ENCODE measurements around the gene TIGAR.

TIGAR gene

DNA sequence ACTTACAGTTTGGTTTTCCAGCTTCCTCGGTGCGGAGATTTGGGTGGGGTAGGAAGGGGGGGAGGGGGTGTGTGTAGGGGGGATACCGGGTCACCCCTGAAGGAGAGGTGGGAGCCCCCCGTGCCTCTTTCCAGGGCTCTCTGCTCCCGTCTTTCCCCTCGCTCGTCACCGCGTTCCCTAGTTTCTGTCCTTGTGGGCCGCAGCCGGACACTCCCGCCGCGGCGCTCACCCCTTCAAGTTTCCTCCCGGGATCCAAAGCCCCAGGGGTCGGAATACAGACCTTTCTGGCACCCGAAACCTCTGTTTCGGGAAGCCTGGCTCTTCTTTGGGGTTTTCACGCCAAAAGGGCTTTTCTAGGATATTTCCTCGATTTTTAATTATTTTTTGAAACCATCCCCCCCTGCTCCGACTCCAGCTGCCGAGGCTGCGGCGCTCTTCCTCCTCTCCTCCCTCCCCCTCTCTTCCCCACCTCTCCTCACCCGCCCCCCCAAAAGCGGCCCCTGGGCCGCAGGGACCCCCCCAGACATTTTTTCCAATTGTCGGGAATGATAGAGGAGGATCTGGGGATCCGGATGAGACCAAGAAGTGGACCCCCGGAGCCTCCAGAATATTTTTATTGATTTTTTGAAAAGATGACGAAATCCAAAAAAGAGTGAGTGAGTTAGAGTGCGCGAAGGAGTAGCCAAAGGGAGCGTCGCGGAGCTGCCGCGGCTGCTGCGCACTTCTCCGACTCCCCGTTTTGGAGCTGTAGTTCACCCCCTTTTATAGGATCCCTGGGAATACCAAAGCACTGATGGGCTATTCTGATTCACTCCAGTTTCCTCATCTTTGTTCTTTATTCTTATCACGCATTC is 45.8 kb upstream of the TIGAR start:
- no peak for ATAC-seq
- TF ChIP-seq ISL1 (CRISPR knock-in tag; IDR thresholded peaks at IDR 0.05) (no peak), CREB5 (CRISPR knock-in tag; IDR thresholded peaks at IDR 0.05; ENCODE audit: low read depth) (no peak), GLIS3 (CRISPR knock-in tag; IDR thresholded peaks at IDR 0.05) (no peak), CSDC2 (CRISPR knock-in tag; IDR thresholded peaks at IDR 0.05) (no peak), ZNF8 (CRISPR knock-in tag; IDR thresholded peaks at IDR 0.05) (no peak), RARB (CRISPR knock-in tag; IDR thresholded peaks at IDR 0.05) (no peak), ZFP30 (CRISPR knock-in tag; IDR thresholded peaks at IDR 0.05) (no peak), ESRRG (CRISPR knock-in tag; IDR thresholded peaks at IDR 0.05) (no peak), TSHZ2 (CRISPR knock-in tag; IDR thresholded peaks at IDR 0.05) (no peak), ARNTL (CRISPR knock-in tag; IDR thresholded peaks at IDR 0.05; ENCODE audit: borderline replicate concordance, low read depth) (no peak), TOX (CRISPR knock-in tag; IDR thresholded peaks at IDR 0.05; ENCODE audit: borderline replicate concordance) (no peak)
- TF ChIP-seq, protein P1, sequence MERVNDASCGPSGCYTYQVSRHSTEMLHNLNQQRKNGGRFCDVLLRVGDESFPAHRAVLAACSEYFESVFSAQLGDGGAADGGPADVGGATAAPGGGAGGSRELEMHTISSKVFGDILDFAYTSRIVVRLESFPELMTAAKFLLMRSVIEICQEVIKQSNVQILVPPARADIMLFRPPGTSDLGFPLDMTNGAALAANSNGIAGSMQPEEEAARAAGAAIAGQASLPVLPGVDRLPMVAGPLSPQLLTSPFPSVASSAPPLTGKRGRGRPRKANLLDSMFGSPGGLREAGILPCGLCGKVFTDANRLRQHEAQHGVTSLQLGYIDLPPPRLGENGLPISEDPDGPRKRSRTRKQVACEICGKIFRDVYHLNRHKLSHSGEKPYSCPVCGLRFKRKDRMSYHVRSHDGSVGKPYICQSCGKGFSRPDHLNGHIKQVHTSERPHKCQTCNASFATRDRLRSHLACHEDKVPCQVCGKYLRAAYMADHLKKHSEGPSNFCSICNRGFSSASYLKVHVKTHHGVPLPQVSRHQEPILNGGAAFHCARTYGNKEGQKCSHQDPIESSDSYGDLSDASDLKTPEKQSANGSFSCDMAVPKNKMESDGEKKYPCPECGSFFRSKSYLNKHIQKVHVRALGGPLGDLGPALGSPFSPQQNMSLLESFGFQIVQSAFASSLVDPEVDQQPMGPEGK (CRISPR knock-in tag; IDR thresholded peaks at IDR 0.05; ENCODE audit: borderline replicate concordance) = no peak

GRCh38 chr12:4275870-4276301 is 45.1 kb upstream of the TIGAR start:
- ATAC-seq = no peak
- no peak for TF ChIP-seq ESRRG (CRISPR knock-in tag; IDR thresholded peaks at IDR 0.05)
- no peak for TF ChIP-seq TOX (CRISPR knock-in tag; IDR thresholded peaks at IDR 0.05; ENCODE audit: borderline replicate concordance)

DNA sequence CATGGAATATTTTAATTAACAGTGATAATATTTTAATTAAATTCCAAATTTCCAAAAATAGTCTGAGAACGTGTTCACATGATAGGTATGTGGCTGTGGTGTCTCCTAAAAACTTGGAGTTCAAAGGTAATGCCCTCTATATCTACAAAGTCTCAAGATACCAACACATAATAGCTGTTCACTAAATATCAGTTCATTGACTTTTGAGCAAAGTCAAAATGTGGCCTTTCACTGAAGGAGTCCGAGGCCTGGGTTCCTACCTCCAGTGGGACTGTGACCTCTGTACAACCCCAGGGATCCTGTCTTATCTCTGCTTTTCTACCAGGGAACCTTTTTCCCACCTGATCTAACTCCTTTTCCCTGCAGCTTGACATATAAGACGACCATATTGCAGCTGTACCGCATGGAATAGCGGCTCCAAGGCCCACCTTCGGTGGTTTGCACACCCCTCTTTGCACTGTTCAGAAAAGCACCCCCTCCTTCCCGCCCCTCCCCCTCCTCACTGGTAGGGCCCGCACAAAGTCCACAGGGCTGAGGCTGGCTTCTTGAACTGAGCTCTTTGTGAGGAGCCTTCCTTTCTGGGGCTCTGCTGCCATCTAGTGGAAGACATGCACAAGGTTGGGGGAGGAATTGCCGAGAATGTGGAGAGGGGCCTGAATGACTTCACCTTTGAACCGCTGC is 44.3 kb upstream of the TIGAR start:
- ATAC-seq = peak; percentile 89

More for the DNA sequence above, 44.3 kb upstream of the TIGAR start:
- TF ChIP-seq ZNF8 (CRISPR knock-in tag; IDR thresholded peaks at IDR 0.05) (no peak), ZNF565 (CRISPR knock-in tag; conservative IDR thresholded peaks at IDR 0.05; ENCODE audit: low read depth) (no peak), TCF4 (CRISPR knock-in tag; IDR thresholded peaks at IDR 0.05; ENCODE audit: borderline replicate concordance) (no peak), ISL1 (CRISPR knock-in tag; IDR thresholded peaks at IDR 0.05) (no peak), CREB5 (CRISPR knock-in tag; IDR thresholded peaks at IDR 0.05; ENCODE audit: low read depth) (no peak), ZNF70 (CRISPR knock-in tag; IDR thresholded peaks at IDR 0.05) (no peak), CSDC2 (CRISPR knock-in tag; IDR thresholded peaks at IDR 0.05) (no peak), TOX (CRISPR knock-in tag; IDR thresholded peaks at IDR 0.05; ENCODE audit: borderline replicate concordance) (no peak), SNAI2 (CRISPR knock-in tag; IDR thresholded peaks at IDR 0.05) (no peak), ZFP3 (CRISPR knock-in tag; IDR thresholded peaks at IDR 0.05) (no peak), ESRRG (CRISPR knock-in tag; IDR thresholded peaks at IDR 0.05) (no peak), CSRNP3 (CRISPR knock-in tag; IDR thresholded peaks at IDR 0.05) (no peak), PPARA (CRISPR knock-in tag; IDR thresholded peaks at IDR 0.05; ENCODE audit: borderline replicate concordance) (no peak), BACH2 (CRISPR knock-in tag; IDR thresholded peaks at IDR 0.05; ENCODE audit: borderline replicate concordance) (no peak), ARNTL (CRISPR knock-in tag; IDR thresholded peaks at IDR 0.05; ENCODE audit: borderline replicate concordance, low read depth) (no peak), RARB (CRISPR knock-in tag; IDR thresholded peaks at IDR 0.05) (no peak), TSHZ2 (CRISPR knock-in tag; IDR thresholded peaks at IDR 0.05) (no peak)
- TF ChIP-seq, protein P1 (CRISPR knock-in tag; IDR thresholded peaks at IDR 0.05; ENCODE audit: borderline replicate concordance) = no peak
